ENCODE results near the gene ZNF322.

Gene ZNF322

GRCh38 chr6:26613689-26614683, 45.6 kb downstream of the ZNF322 start:
- FAIRE-seq, result no peak

GRCh38 chr6:26613201-26613600, 46.3 kb downstream of the ZNF322 start:
- FAIRE-seq, result no peak

- no peak for FAIRE-seq
These were observed 47.9 kb downstream of the ZNF322 start for GRCh38 chr6:26611599-26611998.

GRCh38 chr6:26609463-26609862, 50.1 kb downstream of the ZNF322 start:
- no peak for FAIRE-seq

- peak; percentile 56 for FAIRE-seq
These were observed 51.9 kb downstream of the ZNF322 start for GRCh38 chr6:26607434-26608230.

GRCh38 chr6:26604797-26605196, 54.7 kb downstream of the ZNF322 start:
- FAIRE-seq, result no peak

GRCh38 chr6:26604026-26604425, 55.5 kb downstream of the ZNF322 start:
- FAIRE-seq, result no peak

- no peak for FAIRE-seq
These were observed 57.3 kb downstream of the ZNF322 start for GRCh38 chr6:26602262-26602661.

GRCh38 chr6:26600759-26601158, 58.8 kb downstream of the ZNF322 start:
- FAIRE-seq, result no peak

- FAIRE-seq, result no peak
These were observed 60.0 kb downstream of the ZNF322 start for GRCh38 chr6:26599591-26599990.

GRCh38 chr6:26599134-26599533, 60.4 kb downstream of the ZNF322 start:
- FAIRE-seq, result no peak

GRCh38 chr6:26598267-26598666, 61.3 kb downstream of the ZNF322 start:
- no peak for FAIRE-seq

GRCh38 chr6:26597821-26598220, 61.7 kb downstream of the ZNF322 start:
- no peak for FAIRE-seq

- FAIRE-seq, result no peak
These were observed 62.2 kb downstream of the ZNF322 start for GRCh38 chr6:26597389-26597766.

- FAIRE-seq, result peak; percentile 86
These were observed 62.8 kb downstream of the ZNF322 start, which contains the start of gene ABT1 for GRCh38 chr6:26596579-26597388. ABT1 (plus strand) TSS chr6:26596953; CDS start chr6:26596983, 30 bp downstream.

GRCh38 chr6:26595669-26596269, 63.8 kb downstream of the ZNF322 start:
- peak; percentile 42 for FAIRE-seq

- peak; percentile 89 for FAIRE-seq
These were observed 64.6 kb downstream of the ZNF322 start for GRCh38 chr6:26594730-26595632.

GRCh38 chr6:26594131-26594498, 65.4 kb downstream of the ZNF322 start:
- no peak for FAIRE-seq

GRCh38 chr6:26593278-26594130, 66.0 kb downstream of the ZNF322 start:
- no peak for FAIRE-seq

- no peak for FAIRE-seq
These were observed 66.9 kb downstream of the ZNF322 start for GRCh38 chr6:26592649-26593048.
